MM.1S (cell line): Measurements from ENCODE around the gene PDF.

Source experiments
- DNase-seq: peaks from one replicate; pipeline ENCODE4 v3.0.0-alpha.2; 2015
- H2AFZ ChIP-seq: fragments of 300-600 bp; sonication (generic); 2 replicates; pipeline ENCODE4 v1.6.0; 2016; ENCODE audit warnings: antibody characterized with exemption, low read length
- H3F3A ChIP-seq: fragments of 300-600 bp; sonication (generic); 2 replicates; pipeline ENCODE4 v1.6.1; 2016; ENCODE audit warnings: mild to moderate bottlenecking, antibody characterized with exemption, low read length, moderate library complexity, mixed read lengths; ENCODE audit not compliant: insufficient read depth
- H3K27ac ChIP-seq: fragments of 300-600 bp; sonication (generic); 2 replicates; pipeline ENCODE4 v1.5.1; 2016; ENCODE audit warnings: mild to moderate bottlenecking, low read length
- H3K27me3 ChIP-seq: fragments of 300-600 bp; sonication (generic); replicated peaks from 2 replicates; pipeline ENCODE4 v1.6.0; 2016; ENCODE audit warnings: low read length; ENCODE audit not compliant: insufficient read depth
- H3K36me3 ChIP-seq: fragments of 300-600 bp; sonication (generic); replicated peaks from 2 replicates; pipeline ENCODE4 v1.6.1; 2016; ENCODE audit warnings: mild to moderate bottlenecking, low read length, mixed read lengths; ENCODE audit not compliant: insufficient read depth
- H3K4me1 ChIP-seq: fragments of 300-600 bp; sonication (generic); 2 replicates; pipeline ENCODE4 v1.6.1; 2016; ENCODE audit warnings: low read length, mixed read lengths
- H3K4me2 ChIP-seq: fragments of 300-600 bp; sonication (generic); 2 replicates; pipeline ENCODE4 v1.6.0; 2016; ENCODE audit warnings: low read depth, low read length
- H3K4me3 ChIP-seq: fragments of 300-600 bp; sonication (generic); 2 replicates; pipeline ENCODE4 v1.5.1; 2016; ENCODE audit warnings: low read length, mixed read lengths
- H3K79me2 ChIP-seq: fragments of 300-600 bp; sonication (generic); 2 replicates; pipeline ENCODE4 v1.6.1; 2016; ENCODE audit warnings: mixed run types, low read length, mixed read lengths
- H3K9ac ChIP-seq: fragments of 300-600 bp; sonication (generic); 2 replicates; pipeline ENCODE4 v1.6.1; 2016; ENCODE audit warnings: low read length, mixed read lengths
- H3K9me2 ChIP-seq: fragments of 300-600 bp; sonication (generic); replicated peaks from 2 replicates; pipeline ENCODE4 v1.6.1; 2016; ENCODE audit warnings: mild to moderate bottlenecking, low read length, mixed read lengths; ENCODE audit not compliant: insufficient read depth
- H3K9me3 ChIP-seq: fragments of 300-600 bp; sonication (generic); replicated peaks from 2 replicates; pipeline ENCODE4 v1.6.1; 2016; ENCODE audit warnings: mild to moderate bottlenecking, low read length, mixed read lengths; ENCODE audit not compliant: insufficient read depth
- H4K20me1 ChIP-seq: fragments of 300-600 bp; sonication (generic); 2 replicates; pipeline ENCODE4 v1.6.1; 2016; ENCODE audit warnings: mild to moderate bottlenecking, low read length, moderate library complexity, mixed read lengths; ENCODE audit not compliant: insufficient read depth
- CTCF ChIP-seq: fragments of 300-600 bp; sonication (generic); IDR thresholded peaks from 2 replicates; pipeline ENCODE4 v1.5.1; 2016; ENCODE audit warnings: antibody characterized with exemption, low read length, mixed read lengths
- EZH2 ChIP-seq: fragments of 300-600 bp; sonication (generic); optimal IDR thresholded peaks from 2 replicates; pipeline ENCODE3; 2017; ENCODE audit warnings: low read depth, mild to moderate bottlenecking, antibody characterized with exemption, low read length, mixed read lengths
- EZH2phosphoT487 ChIP-seq: fragments of 300-600 bp; sonication (generic); IDR thresholded peaks from 2 replicates; pipeline ENCODE4 v1.6.1; 2018; ENCODE audit warnings: antibody characterized with exemption, low read length

The PDF gene

GRCh38 chr16:69314534-69314933, 15.9 kb downstream of the PDF start:
- H3K79me2 ChIP-seq, result peaks cover 60% of the 10 kb centered on the region
- H3K4me3 ChIP-seq, result no peak overlapping the region
- no peaks in the 10 kb centered on the region for H3K4me1 ChIP-seq
- DNase-seq, result no peak
- peaks cover 8% of the 10 kb centered on the region; the same call in 1 of the 2 replicates for H3F3A ChIP-seq
- no peak overlapping the region for H3K27ac ChIP-seq
- no peaks in the 10 kb centered on the region for H3K27me3 ChIP-seq
- H3K36me3 ChIP-seq, result peaks cover 11% of the 10 kb centered on the region
- H3K9me3 ChIP-seq, result no peaks in the 10 kb centered on the region
- H3K9me2 ChIP-seq, result no peaks in the 10 kb centered on the region
- no peak overlapping the region for H3K4me2 ChIP-seq
- TF ChIP-seq EZH2, result no peak
- no peak for TF ChIP-seq CTCF
- no peak for TF ChIP-seq EZH2phosphoT487
- H2AFZ ChIP-seq, result no peak overlapping the region
- no peak overlapping the region for H3K9ac ChIP-seq
- 0 out of 2 replicates have a peak, but pooled peaks cover 2% of the 10 kb centered on the region for H4K20me1 ChIP-seq

GRCh38 chr16:69313469-69313868, 16.9 kb downstream of the PDF start:
- Histone ChIP-seq H3K4me2 (no peak overlapping the region), H3K4me1 (no peaks in the 10 kb centered on the region), H4K20me1 (0 out of 2 replicates have a peak, but pooled peaks cover 2% of the 10 kb centered on the region), H3K9ac (no peak overlapping the region), H3K36me3 (peaks cover 5% of the 10 kb centered on the region), H3F3A (peaks cover 8% of the 10 kb centered on the region; the same call in 1 of the 2 replicates), H2AFZ (no peak overlapping the region), H3K4me3 (no peak overlapping the region), H3K9me2 (no peaks in the 10 kb centered on the region), H3K79me2 (peaks cover 60% of the 10 kb centered on the region), H3K27me3 (no peaks in the 10 kb centered on the region), H3K9me3 (no peaks in the 10 kb centered on the region), H3K27ac (no peak overlapping the region)
- no peak for TF ChIP-seq EZH2phosphoT487
- TF ChIP-seq CTCF, result no peak
- TF ChIP-seq EZH2, result no peak
- no peak for DNase-seq

DNA sequence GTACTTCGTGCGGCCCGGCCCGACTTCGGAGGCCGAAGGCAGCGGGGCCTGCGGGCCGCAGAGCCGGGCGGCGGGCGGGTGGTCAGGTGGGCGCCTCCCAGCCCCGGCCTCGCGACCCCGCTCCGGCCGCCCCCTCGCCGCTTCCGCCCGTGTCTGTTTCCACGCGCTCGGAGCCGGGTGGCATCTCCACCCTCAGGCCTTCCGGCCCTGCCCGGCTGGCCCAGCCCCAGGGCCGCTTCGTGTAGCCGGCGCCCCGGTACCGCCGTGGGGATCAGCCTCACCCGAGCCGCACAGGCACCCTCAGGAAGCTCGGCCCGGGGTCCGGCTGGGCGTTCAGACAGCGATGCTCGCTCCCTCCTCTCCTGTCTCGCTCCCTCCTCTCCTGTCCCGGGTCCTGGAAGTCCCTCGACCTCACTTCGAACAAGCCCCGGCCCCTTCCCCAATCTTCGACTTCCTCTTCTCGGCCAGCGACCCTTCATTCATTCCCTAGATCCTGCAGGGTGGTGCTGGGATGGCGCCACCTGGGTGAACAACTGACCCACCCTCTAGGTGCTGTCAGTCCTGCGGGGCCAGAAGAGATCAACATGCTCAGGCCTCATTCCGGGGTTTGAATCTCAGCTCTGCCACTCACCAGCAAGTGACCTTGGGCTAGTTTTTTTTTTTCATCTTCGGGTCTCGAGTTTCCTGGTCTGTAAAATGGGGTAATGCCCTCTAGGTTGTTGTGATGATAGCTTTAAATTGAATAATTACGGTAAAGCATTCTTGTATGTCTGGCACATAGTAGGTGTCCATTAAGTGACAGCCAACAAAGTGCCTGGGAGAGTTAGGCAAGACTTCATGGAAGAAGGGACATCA, 18.6 kb downstream of the PDF start:
- DNase-seq, result peak; percentile 50
- H3K36me3 ChIP-seq, result peaks cover under 1% of the 10 kb centered on the region; the same call in 1 of the 2 replicates
- 0 out of 2 replicates have a peak, but pooled peaks cover 2% of the 10 kb centered on the region for H4K20me1 ChIP-seq
- TF ChIP-seq EZH2 (no peak), CTCF (peak; percentile 13; the same call in 1 of the 2 replicates)
- peak overlapping the region; percentile 82 for H3K4me2 ChIP-seq
- H3K9me2 ChIP-seq, result no peaks in the 10 kb centered on the region
- peak overlapping the region; percentile 48; the same call in 1 of the 2 replicates for H3K27ac ChIP-seq
- no peaks in the 10 kb centered on the region for H3K9me3 ChIP-seq
- H3K79me2 ChIP-seq, result peaks cover 50% of the 10 kb centered on the region
- peak overlapping the region; percentile 86 for H3K9ac ChIP-seq
- no peaks in the 10 kb centered on the region for H3K27me3 ChIP-seq
- H2AFZ ChIP-seq, result peak overlapping the region; percentile 64
- peaks cover 8% of the 10 kb centered on the region; the same call in 1 of the 2 replicates for H3F3A ChIP-seq
- no peaks in the 10 kb centered on the region for H3K4me1 ChIP-seq
- H3K4me3 ChIP-seq, result peak overlapping the region; percentile 94
